CD4-positive, alpha-beta T cell treated with Interleukin-4 for 4 hours (primary cell): ENCODE measurements around the gene HLTF.

Experiments used
- DNase-seq: peaks from one replicate; pipeline ENCODE4 v3.0.0-alpha.2; 2020

Gene HLTF

DNA sequence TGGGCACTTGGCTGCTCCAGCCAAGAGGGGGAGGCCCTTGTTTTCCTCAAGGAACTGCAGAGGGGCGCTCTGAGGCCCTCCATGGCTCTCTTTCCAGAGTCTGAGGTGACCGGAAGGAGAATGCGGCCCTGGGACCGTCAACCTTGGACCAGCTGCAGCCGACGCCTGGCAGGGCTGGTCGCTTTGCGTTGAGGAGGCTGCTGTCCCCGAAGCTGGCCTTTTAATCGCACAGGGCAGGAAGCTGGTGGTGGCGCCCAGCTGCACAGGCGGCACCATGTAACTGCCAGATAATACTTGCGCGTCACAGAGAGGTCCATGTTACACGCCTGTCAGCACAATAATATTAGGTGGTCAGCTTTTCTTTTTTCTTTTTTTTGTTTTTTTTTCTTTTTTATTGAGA lies 875 bp upstream of the HLTF start:
- no peak for DNase-seq

DNA sequence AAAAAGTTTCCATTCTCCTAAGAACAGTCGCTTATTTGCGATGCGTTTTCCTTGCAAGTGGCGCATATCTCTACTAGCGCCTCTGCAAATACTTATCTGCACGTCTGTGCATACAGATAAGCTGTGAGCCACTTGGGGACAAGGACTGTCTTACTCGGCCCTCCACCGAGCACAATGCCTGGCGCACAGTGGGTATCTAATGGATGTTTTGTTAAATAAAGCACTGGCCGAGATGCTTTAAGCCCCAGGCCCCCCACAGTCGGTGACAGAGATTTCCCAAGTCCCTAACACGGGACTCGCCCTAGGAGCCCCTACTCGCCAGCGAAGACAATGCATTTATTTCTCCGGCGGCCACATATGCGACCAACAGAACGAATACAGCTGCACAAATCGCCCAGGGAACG lies 503 bp downstream of the HLTF start:
- DNase-seq: peak; percentile 16

GRCh38 chr3:149081772-149082171 lies 4.6 kb downstream of the HLTF start:
- DNase-seq: no peak

- DNase-seq: no peak
These were observed 5.6 kb downstream of the HLTF start for GRCh38 chr3:149080699-149081091.

DNA sequence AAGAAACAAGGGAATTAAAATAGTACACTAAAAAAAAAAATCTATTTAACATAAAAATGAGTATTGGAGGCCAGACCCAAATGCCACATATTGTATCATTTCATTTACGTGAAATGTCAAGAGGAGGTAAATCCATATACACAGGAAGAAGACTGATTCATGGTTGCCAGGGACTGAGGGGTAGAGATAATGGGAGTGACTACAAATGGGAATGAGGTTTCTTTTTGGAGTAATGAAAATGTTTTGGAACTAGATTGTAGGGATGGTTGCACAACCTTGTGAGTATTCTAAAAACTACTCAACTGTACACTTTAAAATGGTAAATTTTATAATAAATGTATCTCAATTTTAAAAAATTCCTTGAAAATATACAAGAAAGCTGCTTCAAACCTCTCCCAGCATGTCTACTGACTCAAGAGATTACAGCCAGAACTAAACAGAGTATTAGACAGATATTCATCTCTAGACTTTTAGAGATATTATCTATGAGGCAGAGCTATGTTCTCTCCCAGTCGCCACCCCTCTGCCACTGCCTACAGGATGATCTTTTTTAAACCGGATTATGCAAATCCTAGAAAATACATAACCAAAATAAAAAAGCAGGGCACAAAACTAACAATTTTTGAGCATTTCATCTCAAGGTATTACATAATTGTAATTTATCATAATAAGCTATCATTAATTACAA lies 6.2 kb downstream of the HLTF start:
- DNase-seq: no peak

DNA sequence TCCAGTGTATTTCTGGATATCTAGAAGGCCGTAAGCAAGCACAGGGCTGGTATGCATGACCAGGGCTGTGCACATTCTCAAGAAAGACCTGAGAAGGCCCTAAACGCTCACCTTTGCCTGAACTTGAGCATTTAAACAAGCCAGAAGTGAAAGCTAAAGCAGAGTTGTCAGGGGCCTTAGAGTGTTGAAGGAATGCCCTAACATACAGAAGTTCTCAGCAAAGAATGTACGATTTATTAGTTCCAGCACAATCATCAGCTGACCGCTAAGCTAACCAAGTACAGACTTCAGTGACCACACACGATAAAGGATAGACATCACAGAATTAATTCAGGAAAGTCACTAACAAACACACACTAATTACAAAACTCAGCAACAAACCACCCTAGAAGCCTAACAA lies 8.7 kb downstream of the HLTF start:
- no peak for DNase-seq

DNA sequence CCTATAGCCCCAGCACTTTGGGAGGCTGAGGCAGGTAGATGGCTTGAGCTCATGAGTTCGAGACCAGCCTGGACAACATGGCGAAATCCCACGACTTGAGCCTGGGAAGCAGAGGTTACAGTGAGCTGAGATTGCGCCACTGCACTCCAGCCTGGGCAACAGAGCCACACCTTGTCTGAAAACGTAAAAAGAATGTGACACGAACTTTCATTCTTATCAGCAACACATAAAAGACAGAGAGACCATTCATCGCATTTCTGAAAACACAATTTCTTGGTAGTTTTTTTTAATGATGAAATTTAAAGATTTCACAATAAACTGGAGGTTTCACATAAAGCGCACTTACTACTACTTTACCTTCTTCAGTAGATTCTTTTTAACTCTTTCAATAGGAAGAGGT lies 18.4 kb downstream of the HLTF start:
- DNase-seq: no peak

GRCh38 chr3:149061776-149062175 lies 24.6 kb downstream of the HLTF start:
- no peak for DNase-seq

DNA sequence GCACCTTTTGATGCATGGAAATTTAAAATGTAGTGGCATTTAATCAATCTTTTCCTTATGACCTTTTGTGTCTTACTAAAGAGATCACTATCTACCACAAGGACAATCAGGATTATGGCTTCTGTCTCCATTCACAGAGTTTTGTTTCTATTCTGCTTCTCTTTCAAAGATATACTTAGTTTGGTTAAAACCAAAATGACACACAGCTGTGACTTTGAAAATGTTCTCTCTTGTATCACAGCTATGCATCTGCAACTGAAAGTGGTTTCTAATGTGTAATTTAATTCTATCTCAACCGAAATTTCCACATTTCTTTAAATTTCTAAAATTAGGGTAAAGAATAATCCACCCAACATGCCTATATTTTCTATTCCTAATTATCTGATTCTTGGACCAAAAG lies 27.7 kb downstream of the HLTF start:
- DNase-seq: no peak

GRCh38 chr3:149058198-149058597 lies 28.1 kb downstream of the HLTF start:
- no peak for DNase-seq

GRCh38 chr3:149055575-149055974 lies 30.8 kb downstream of the HLTF start:
- no peak for DNase-seq

GRCh38 chr3:149044339-149045083 lies 41.8 kb downstream of the HLTF start:
- DNase-seq: no peak

DNA sequence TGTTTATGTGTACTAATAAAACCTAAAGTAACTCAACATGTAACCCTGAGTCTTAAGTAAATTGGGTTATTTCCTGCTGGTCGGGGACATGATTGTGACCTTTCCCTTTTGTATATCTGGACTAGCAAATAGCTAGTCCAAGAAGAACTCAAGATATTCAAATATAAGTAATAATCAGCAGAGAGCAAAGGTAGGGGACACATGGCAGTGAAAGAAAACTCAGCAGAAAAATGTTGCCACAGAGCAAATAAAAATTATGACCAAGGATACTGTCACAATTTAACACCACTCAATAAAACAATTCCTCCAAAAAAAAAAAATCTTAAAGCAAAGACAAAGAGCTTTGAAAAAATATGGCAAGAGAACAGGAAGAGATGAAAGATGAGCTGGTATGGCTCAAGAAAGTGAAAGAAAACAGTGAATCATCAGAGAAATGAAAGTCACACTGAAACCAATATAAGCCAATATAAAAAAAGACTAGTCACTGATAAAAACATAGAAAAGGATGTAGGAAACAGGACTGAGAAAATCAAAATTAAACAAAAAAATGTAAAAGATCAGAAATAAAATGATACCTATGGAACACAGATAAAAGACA lies 43.4 kb downstream of the HLTF start:
- DNase-seq: peak; percentile 5

GRCh38 chr3:149038322-149038721 lies 48.0 kb downstream of the HLTF start:
- DNase-seq: no peak

GRCh38 chr3:149037684-149038083 lies 48.6 kb downstream of the HLTF start:
- no peak for DNase-seq

- DNase-seq: no peak
These were observed 55.2 kb downstream of the HLTF start for GRCh38 chr3:149031096-149031495.

DNA sequence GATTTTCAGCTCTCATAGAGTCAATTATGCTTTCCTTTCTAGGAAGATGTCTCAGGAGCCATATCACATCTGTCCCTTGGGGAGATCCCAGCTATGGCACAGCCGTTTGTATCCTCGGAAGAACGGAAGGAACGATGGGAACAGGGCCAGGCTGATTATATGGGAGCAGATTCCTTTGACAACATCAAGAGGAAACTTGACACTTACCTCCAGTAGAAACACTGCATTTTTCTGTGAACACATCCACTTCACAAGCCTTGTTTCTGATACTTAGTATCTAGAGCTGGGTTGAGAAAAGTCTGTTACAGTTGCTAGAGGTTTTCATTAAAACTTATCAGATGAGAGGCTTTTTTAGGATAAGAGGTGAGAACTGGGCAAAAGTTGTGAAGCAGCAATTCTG lies 59.6 kb downstream of the HLTF start:
- no peak for DNase-seq

DNA sequence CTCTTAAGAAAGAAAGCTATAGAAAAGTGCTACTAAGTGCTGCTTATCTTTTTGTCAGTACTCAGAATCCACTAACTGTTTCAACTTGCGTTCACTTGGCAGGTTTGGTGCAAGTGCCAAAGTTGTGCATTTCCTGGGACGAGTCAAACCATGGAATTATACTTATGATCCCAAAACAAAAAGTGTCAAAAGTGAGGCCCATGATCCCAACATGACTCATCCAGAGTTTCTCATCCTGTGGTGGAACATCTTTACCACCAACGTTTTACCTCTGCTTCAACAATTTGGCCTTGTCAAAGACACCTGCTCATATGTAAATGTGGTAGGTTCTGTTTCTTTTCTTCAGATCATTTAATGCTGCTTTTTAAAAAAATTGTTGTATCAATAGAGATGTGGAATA lies 62.4 kb downstream of the HLTF start:
- DNase-seq: no peak

DNA sequence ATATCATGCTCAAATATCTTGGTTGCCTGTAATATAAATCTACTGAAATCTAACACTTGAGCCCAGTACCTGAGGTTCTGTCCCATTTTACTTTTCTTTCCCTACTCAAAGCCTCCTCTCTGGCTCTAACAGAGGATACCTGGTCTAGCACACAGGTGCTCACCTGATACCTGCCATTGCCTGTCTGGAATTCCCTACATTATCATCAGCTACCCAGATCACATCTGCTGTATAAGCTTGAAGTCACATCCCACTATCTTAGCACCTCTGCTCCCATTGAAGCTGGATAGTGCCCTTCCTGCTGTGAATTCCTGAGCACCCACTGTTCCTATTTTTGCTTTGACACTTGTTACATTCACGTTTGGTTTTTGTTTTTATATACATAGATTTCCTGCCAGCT lies 64.5 kb downstream of the HLTF start:
- no peak for DNase-seq

GRCh38 chr3:149020839-149021252 lies 65.5 kb downstream of the HLTF start:
- no peak for DNase-seq

DNA sequence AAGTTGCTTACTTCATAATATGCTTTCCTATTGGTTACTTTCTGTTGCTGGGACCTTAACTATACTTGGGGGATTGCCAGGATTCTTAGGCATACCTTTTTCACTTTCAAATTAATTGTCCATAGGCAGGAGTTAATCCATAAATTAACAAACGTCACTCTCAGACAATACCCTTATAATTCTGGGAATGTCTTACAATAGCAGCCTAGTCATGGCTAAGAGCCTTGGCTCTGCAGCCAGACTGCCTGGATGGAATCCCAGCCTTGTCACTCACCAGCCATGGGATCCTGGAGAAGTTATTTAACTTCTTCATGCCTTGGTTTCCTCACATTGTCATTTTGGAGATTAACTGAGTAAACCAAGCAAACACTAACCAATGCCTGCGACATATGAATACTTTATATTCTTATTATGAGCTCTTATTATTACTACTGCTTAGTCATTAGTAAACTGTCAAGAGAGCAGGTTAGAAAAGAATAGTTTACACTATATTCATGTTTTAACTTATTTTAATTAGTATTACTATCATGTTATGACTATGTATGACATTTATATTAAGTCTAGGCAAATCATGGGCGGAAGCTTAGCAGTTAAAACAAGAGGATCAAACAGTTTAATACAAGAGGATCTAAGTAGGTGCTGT lies 66.0 kb downstream of the HLTF start:
- no peak for DNase-seq

GRCh38 chr3:149019580-149019979 lies 66.8 kb downstream of the HLTF start:
- no peak for DNase-seq

DNA sequence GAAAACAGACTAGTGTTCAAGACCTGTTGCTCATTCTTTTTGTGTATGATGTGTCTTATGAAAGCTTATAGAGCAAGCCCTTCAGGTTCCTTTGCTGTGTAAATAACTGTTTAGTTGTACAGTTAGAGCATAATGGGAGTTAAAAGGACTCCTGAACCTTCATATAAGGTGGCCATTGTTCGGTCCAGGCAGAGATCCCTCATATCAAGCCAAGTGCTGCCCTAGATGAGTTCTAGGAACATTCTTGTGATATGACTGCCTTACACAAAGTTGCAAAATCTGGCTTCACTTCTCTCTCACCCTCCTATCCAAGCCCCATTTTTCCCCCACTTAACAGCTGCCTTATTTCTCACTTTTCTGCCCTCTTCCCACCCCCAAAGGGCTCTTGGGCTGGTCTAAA lies 68.1 kb downstream of the HLTF start:
- no peak for DNase-seq
